ENCODE measurements around the gene ZMIZ1. TPM values are rescaled to one million over a fixed set of nuclear protein-coding genes. Genes with fewer than 3 reads are reported as not detected.

The ZMIZ1 gene
- total RNA-seq, 1 donor from 2014 or later, result 11.0 TPM

DNA sequence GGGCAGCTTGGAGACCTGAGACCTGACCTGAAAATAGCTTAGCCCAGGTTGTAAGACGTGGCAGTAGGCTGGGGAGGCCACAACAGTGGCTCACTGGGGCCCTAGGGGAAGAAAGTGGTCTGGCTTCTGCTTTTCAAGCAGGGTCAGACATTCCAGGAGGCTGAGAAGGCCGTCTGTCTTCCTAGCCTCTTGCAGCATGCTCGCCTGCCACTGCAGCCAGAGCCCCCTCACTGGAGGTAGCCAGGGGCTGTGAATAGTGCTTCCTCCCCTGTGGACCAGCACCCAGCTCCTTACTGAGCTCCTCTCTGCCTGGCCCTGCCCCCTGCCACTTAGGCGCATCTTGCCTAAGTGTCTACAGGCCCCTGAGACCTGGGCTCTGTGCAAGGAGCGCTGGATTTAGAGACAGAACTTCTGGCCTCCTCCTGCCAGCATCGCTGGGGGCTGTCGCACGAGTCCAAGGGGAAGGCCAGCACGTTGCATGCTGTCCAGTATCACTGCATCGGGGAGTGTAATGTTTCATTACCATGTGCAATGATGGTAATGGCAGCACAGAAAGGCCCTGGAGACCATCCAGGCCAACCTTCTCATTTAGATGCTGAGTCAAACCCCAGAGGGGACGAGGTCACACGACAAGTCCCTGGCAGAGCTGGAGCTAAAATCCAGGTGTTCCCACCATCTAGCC, 12.7 kb downstream of the ZMIZ1 start:
- DNase-seq (ENCODE audit: low read depth in 2 of 2), result no peak

GRCh38 chr10:79082035-79082373, 13.2 kb downstream of the ZMIZ1 start:
- no peak for DNase-seq (ENCODE audit: low read depth in 2 of 2)

DNA sequence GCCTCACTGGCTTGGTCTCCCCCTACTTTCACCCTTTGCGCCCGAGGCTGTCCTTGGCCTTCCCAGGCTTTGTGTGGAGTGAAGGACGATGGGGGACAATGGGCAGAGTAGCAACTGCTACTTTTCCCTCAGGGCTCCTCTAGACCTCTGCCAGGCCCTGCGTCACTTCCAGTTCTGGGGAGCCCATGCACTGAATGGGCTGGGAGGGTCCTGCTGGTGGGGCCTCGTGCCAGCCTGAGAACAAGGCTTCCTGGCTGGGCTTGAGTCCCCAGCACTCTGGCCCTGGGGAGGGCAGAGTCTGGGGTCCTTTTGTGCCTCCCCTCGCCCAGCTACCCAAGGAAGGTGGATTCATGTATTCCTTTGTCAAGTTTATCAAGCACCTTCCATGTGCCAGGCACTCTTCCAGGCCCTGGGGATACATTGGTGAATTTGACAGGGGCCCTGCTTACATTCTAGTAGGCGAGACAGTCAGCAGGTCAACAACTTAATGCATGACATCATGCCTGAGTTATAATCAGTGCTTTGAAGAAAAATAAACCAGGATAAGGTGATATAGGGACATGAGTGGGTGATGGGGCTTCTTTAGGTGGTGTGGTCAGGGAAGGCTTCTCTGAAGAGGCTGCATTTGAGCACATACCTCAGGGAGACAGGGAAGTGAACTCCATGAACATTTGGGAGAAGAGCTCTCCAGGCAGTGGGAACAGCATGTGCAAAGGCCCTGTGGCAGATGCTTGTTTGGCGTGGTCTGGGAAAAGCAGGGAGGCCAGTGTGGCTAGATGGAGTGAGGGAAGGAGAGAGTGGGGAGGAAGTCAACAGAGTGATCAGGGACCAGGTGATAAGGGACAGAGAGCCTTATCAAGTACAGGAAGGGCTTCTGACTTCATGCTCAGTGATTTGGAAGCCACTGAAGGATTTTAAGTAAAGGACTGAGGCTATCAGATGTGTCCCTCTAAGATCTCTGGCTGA, 14.1 kb downstream of the ZMIZ1 start:
- peak in 1 of 2 donors; percentile 25 for DNase-seq (ENCODE audit: low read depth in 2 of 2)

- peak; percentile 96 to 97 for DNase-seq (ENCODE audit: low read depth in 2 of 2)
Measured at GRCh38 chr10:79084012-79084971, 15.5 kb downstream of the ZMIZ1 start.

- no peak for DNase-seq (ENCODE audit: low read depth in 2 of 2)
Measured at GRCh38 chr10:79084972-79085597, 16.3 kb downstream of the ZMIZ1 start.

- DNase-seq (ENCODE audit: low read depth in 2 of 2), result no peak
Measured at GRCh38 chr10:79086822-79087221, 18.1 kb downstream of the ZMIZ1 start.

DNA sequence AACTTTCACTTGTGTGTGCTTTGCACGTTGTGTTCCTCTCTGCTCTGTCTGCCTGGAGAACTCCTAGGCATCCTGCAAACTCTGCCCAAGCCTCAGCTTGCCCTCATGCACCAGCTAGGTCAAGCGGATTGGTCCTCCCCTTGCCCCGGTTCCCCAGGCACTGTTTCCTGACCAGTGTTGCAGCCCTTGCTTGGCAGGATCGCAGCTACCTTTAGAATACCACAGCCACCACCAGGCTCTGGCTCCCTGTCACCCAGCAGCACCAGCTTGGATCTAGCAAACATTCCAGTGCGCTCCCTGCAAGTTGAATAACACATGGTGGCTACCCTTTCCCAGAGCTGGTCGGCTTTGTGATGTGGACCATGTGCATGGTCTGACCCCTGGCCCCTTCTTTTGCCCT, 19.0 kb downstream of the ZMIZ1 start:
- DNase-seq (ENCODE audit: low read depth in 2 of 2), result no peak

GRCh38 chr10:79088176-79088575, 19.4 kb downstream of the ZMIZ1 start:
- no peak for DNase-seq (ENCODE audit: low read depth in 2 of 2)

DNA sequence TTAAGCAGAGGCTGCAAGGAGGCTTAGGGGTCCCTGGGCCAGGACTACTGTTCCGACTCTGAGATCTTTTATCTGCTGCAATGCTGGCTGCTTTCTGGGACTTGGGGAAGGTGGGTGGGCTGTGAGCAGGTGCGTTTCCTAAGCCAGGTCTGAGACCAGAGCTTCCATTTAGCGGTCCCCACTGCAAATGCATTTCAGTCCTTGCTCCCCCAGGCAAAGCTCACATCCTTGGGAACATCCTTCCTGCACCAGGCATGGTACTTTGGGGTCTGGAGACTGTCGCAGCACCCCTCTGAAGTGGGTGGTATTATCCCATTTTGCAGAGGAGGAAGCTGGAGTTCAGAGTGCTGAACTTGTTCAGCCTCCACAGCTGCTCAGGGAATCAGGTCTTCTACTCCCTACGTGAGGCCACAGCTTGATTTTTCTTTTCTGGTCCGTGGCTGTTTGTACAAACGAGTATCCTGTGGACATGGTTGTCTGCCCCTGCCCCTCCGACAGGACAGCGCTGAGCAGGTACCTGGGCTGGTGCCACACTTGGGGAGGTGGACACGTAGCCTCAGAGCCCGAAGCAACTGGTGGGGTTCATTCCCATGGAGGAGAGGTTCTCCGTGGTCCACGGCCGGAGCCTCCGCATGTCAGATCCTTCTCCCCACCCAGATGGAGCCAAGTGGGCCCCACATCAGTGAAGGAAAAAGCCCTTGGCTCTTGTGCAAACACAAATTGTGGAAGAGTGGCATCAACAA, 20.0 kb downstream of the ZMIZ1 start:
- no peak for DNase-seq (ENCODE audit: low read depth in 2 of 2)

GRCh38 chr10:79089632-79090031, 20.9 kb downstream of the ZMIZ1 start:
- no peak for DNase-seq (ENCODE audit: low read depth in 2 of 2)

- no peak for DNase-seq (ENCODE audit: low read depth in 2 of 2)
Measured at GRCh38 chr10:79090134-79090803, 21.5 kb downstream of the ZMIZ1 start.

DNA sequence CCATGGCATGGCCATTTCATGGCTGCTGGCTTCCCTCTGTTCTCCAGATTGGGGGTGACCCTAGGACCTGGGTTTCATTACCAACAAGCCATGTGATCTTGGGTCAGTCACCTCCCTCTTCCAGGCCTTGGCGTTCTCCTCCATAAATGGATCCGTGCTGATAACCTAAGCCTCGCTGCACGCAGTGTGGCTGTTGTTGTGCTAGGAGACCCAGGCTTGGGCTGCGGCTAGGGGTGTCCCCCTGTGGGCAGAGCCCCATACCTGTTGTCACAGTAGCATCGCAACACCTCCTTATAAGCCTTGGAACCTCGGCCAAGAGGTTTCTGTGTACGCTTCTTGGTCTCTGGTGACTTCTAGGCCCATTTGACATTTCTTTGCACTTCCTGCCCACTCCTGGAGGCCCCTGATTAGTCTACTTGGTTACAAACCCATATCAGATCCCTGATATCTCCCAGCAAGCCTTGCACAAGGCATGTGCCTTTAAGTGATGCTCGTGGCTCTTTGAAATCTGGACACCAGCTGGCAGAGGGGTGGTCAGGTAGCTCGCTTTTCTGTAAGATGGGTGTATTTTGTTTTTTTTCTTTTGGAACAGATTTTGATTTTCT, 23.6 kb downstream of the ZMIZ1 start:
- no peak for DNase-seq (ENCODE audit: low read depth in 2 of 2)

DNA sequence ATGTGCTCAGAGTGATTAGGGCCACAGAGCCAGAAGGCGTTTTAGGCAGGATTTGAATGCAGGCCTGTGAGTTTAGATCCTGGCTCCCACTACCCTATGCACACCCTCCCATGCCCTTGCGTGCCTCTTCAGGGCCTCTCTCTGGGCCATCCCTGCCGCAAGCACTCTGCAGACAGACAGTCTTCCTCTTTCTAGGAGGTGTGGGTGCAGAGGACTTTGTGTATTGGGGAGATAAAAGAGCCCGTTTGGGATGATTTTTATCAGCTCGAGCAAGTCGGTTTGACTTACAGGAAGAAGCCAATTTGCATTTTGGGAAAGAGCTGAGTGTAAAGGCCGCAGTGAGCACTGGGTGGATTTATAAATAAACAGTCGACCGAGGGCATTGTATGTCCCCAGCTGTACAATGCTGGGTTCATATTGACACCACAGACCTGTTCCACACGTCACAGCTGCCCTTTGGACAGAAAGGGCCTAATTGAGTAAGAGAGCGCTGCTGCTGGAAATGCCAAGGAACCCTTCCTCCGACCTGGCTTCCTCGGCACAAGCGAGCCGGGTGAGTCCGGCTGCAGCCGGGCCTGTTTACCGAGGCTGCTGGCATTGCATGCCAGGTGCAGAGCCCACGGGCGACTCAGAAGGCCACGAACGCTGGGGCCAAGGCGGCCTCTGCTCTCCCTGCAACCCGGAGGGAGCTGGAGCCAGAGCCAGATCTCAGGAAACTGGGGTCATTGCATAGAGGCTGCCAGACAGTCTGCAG, 25.1 kb downstream of the ZMIZ1 start:
- peak; percentile 39 to 54 for DNase-seq (ENCODE audit: low read depth in 2 of 2)

DNA sequence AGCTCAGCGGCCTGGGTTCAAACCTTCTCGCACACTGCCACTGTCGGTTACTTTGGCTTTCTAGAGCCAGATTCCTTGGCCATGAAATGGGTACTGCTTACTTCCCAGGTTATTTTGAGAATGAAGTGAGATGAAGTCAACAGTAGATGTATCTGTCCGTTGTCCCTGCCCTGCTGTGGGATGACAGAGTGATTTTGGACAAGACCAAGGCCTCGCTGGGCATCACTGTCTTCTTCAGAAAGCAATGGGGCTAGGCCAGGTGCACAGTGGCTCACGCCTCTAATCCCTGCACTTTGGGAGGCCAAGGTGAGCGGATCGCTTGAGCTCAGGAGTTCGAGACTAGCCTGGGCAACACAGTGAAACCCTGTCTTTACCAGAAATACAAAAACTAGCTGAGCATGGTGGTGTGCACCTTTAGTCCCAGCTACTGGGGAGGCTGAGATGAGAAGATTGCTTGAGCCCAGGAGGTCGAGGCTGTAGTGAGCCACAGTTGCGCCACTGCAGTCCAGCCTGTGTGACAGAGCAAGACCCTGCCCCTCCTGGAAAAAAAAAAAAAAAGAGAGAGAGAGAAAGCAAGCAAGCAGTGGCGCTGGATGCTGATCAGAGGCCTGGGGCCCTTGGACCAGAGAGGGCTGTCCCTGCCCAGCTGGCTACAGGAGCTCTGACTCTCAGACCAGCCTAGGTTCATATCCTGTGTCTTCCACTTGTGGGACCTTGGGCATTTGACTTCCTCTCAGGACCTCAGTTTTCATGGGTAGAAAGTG, 25.8 kb downstream of the ZMIZ1 start:
- no peak for DNase-seq (ENCODE audit: low read depth in 2 of 2)

DNA sequence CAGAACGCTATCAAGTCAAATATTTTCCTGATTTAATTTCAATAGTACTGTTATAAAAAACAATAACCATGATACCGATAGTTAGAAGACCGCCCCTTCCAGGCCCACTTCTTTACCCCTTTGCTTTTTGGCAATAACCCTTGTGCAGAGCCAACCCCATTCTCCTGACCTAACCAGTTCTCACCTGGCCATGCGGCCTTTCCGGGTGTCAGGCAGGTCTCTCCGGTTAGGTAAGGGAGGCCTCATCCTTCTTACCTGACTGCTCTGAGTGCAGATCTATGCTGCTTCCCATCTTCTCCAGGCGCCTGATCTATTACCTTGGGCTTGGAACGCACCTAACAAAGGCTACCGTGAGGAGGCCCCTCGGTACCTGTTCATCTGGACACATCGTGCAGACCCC, 26.6 kb downstream of the ZMIZ1 start:
- no peak for DNase-seq (ENCODE audit: low read depth in 2 of 2)

GRCh38 chr10:79096514-79096913, 27.7 kb downstream of the ZMIZ1 start:
- DNase-seq (ENCODE audit: low read depth in 2 of 2), result no peak

- DNase-seq (ENCODE audit: low read depth in 2 of 2), result peak in 1 of 2 donors; percentile 17
Measured at GRCh38 chr10:79097021-79097872, 28.5 kb downstream of the ZMIZ1 start.

All from dermis microvascular lymphatic vessel endothelial cell (primary cell).